Muscle layer of colon (tissue), 2 donors: ENCODE data around the gene AASDH.
"Not testable (repeated sequence)": the region's sequence is repeated elsewhere in the genome, so short reads cannot be mapped to it uniquely, and the experiment has no call there.

Source experiments
- H3K27ac ChIP-seq: one replicate; pipeline ENCODE4 v1.7.0; 2013; ENCODE audit warnings: low read depth, mild to moderate bottlenecking, low read length, moderate library complexity
- H3K27me3 ChIP-seq, 2 donors: one replicate each; pipeline ENCODE4 v1.7.0; 2013; ENCODE audit warnings: low read length in 2 of 2, mild to moderate bottlenecking in 2 of 2; ENCODE audit not compliant: insufficient read depth in 2 of 2, control insufficient read depth in 1 of 2
- H3K36me3 ChIP-seq: one replicate; pipeline ENCODE4 v1.7.0; 2013; ENCODE audit warnings: mild to moderate bottlenecking, low read length; ENCODE audit not compliant: insufficient read depth
- H3K4me1 ChIP-seq: one replicate; pipeline ENCODE4 v1.7.0; 2013; ENCODE audit warnings: mild to moderate bottlenecking, low read length; ENCODE audit not compliant: insufficient read depth
- H3K4me3 ChIP-seq, 2 donors: one replicate each; pipeline ENCODE4 v1.7.0; 2013; ENCODE audit warnings: low read length in 2 of 2, low read depth in 1 of 2, mild to moderate bottlenecking in 1 of 2, moderate library complexity in 1 of 2
- H3K9ac ChIP-seq: one replicate; pipeline ENCODE4 v1.7.0; 2013; ENCODE audit warnings: low read length
- H3K9me3 ChIP-seq: one replicate; pipeline ENCODE4 v1.7.0; 2013; ENCODE audit warnings: mild to moderate bottlenecking, low read length
- donor health status: abdominal sarcoma.
- donor health status: Adenocarcinoma of cecum.

Gene AASDH

GRCh38 chr4:56389558-56389957 lies 2.3 kb upstream of the AASDH start:
- Histone ChIP-seq H3K9me3 (no peaks in the 10 kb centered on the region), H3K27me3 (no peaks in the 10 kb centered on the region), H3K4me1 (peaks cover 14% of the 10 kb centered on the region), H3K9ac (no peak overlapping the region), H3K4me3 (no peak overlapping the region), H3K27ac (no peak overlapping the region), H3K36me3 (no peaks in the 10 kb centered on the region)

GRCh38 chr4:56388306-56388705 lies 1.0 kb upstream of the AASDH start:
- no peaks in the 10 kb centered on the region for H3K36me3 ChIP-seq
- peak overlapping the region; percentile 79 to 90 for H3K4me3 ChIP-seq
- H3K27ac ChIP-seq: no peak overlapping the region
- peaks cover 14% of the 10 kb centered on the region for H3K4me1 ChIP-seq
- peak overlapping the region; percentile 93 for H3K9ac ChIP-seq
- no peaks in the 10 kb centered on the region for H3K27me3 ChIP-seq
- H3K9me3 ChIP-seq: no peaks in the 10 kb centered on the region

- H3K4me3 ChIP-seq: peak overlapping the region in 1 of 2 donors; percentile 7
- no peaks in the 10 kb centered on the region for H3K27me3 ChIP-seq
- H3K4me1 ChIP-seq: peaks cover 14% of the 10 kb centered on the region
- H3K36me3 ChIP-seq: peaks cover 3% of the 10 kb centered on the region
- H3K27ac ChIP-seq: no peak overlapping the region
- no peaks in the 10 kb centered on the region for H3K9me3 ChIP-seq
- no peak overlapping the region for H3K9ac ChIP-seq
These were observed 1.2 kb downstream of the AASDH start for GRCh38 chr4:56386091-56386490.

GRCh38 chr4:56375458-56375857 lies 11.8 kb downstream of the AASDH start:
- Histone ChIP-seq H3K4me1 (no peaks in the 10 kb centered on the region), H3K27me3 (no peaks in the 10 kb centered on the region)

GRCh38 chr4:56374956-56375355 lies 12.3 kb downstream of the AASDH start:
- H3K4me3 ChIP-seq: no peak overlapping the region
- H3K27me3 ChIP-seq: no peaks in the 10 kb centered on the region
- peaks cover 19% of the 10 kb centered on the region for H3K36me3 ChIP-seq
- no peaks in the 10 kb centered on the region for H3K9me3 ChIP-seq
- no peaks in the 10 kb centered on the region for H3K4me1 ChIP-seq
- no peak overlapping the region for H3K9ac ChIP-seq
- H3K27ac ChIP-seq: no peak overlapping the region

More at GRCh38 chr4:56375458-56375857, 11.8 kb downstream of the AASDH start:
- Histone ChIP-seq H3K27ac (no peak overlapping the region), H3K36me3 (peaks cover 23% of the 10 kb centered on the region), H3K4me3 (no peak overlapping the region), H3K9ac (no peak overlapping the region), H3K9me3 (no peaks in the 10 kb centered on the region)

GRCh38 chr4:56372774-56373173 lies 14.5 kb downstream of the AASDH start:
- Histone ChIP-seq H3K36me3 (peaks cover 10% of the 10 kb centered on the region), H3K4me3 (no peak overlapping the region), H3K4me1 (no peaks in the 10 kb centered on the region), H3K9ac (no peak overlapping the region), H3K9me3 (no peaks in the 10 kb centered on the region), H3K27ac (no peak overlapping the region), H3K27me3 (no peaks in the 10 kb centered on the region)

- Histone ChIP-seq H3K27ac (no peak overlapping the region), H3K36me3 (peaks cover 10% of the 10 kb centered on the region)
These were observed 15.7 kb downstream of the AASDH start for GRCh38 chr4:56371426-56372220.

GRCh38 chr4:56370377-56370776 lies 16.9 kb downstream of the AASDH start:
- H3K9me3 ChIP-seq: no peaks in the 10 kb centered on the region
- no peak overlapping the region for H3K9ac ChIP-seq
- no peak overlapping the region for H3K4me3 ChIP-seq
- peaks cover 4% of the 10 kb centered on the region for H3K36me3 ChIP-seq
- H3K27ac ChIP-seq: no peak overlapping the region
- no peaks in the 10 kb centered on the region for H3K27me3 ChIP-seq
- no peaks in the 10 kb centered on the region for H3K4me1 ChIP-seq

More at GRCh38 chr4:56371426-56372220, 15.7 kb downstream of the AASDH start:
- H3K27me3 ChIP-seq: no peaks in the 10 kb centered on the region
- no peak overlapping the region for H3K9ac ChIP-seq
- no peaks in the 10 kb centered on the region for H3K9me3 ChIP-seq
- no peaks in the 10 kb centered on the region for H3K4me1 ChIP-seq
- H3K4me3 ChIP-seq: no peak overlapping the region

GRCh38 chr4:56362981-56363380 lies 24.3 kb downstream of the AASDH start:
- not testable (repeated sequence) for H3K27me3 ChIP-seq, H3K27ac ChIP-seq, H3K9me3 ChIP-seq, H3K36me3 ChIP-seq, H3K4me1 ChIP-seq, H3K4me3 ChIP-seq, H3K9ac ChIP-seq

GRCh38 chr4:56360071-56360470 lies 27.2 kb downstream of the AASDH start:
- Histone ChIP-seq H3K9me3 (no peaks in the 10 kb centered on the region), H3K27ac (no peak overlapping the region), H3K27me3 (no peaks in the 10 kb centered on the region), H3K9ac (no peak overlapping the region), H3K4me1 (no peaks in the 10 kb centered on the region), H3K4me3 (no peak overlapping the region), H3K36me3 (peaks cover 11% of the 10 kb centered on the region)

GRCh38 chr4:56356650-56357049 lies 30.6 kb downstream of the AASDH start:
- Histone ChIP-seq H3K36me3 (peaks cover 16% of the 10 kb centered on the region), H3K27me3 (no peaks in the 10 kb centered on the region), H3K9ac (no peak overlapping the region), H3K4me3 (no peak overlapping the region), H3K9me3 (no peaks in the 10 kb centered on the region), H3K27ac (no peak overlapping the region), H3K4me1 (no peaks in the 10 kb centered on the region)

- no peaks in the 10 kb centered on the region for H3K4me1 ChIP-seq
- no peak overlapping the region for H3K4me3 ChIP-seq
- H3K9me3 ChIP-seq: no peaks in the 10 kb centered on the region
- peaks cover 8% of the 10 kb centered on the region for H3K36me3 ChIP-seq
- H3K27me3 ChIP-seq: no peaks in the 10 kb centered on the region
- no peak overlapping the region for H3K9ac ChIP-seq
- no peak overlapping the region for H3K27ac ChIP-seq
These were observed 38.7 kb downstream of the AASDH start for GRCh38 chr4:56348576-56348975.
